ENCODE data around the gene PCMTD2. TPM values are rescaled to one million over a fixed set of nuclear protein-coding genes. Genes with fewer than 3 reads are reported as not detected.

Gene PCMTD2
- total and polyA plus RNA-seq, 9 donors, result 32.0 to 96.3 (median 78.7) TPM

- Histone ChIP-seq H3K4me3 (no peak overlapping the region), H3K9me3 (no peaks in the 10 kb centered on the region), H3K4me1 (ENCODE audit: insufficient read depth) (peaks cover 13% of the 10 kb centered on the region), H3K27me3 (no peaks in the 10 kb centered on the region), H3K36me3 (no peaks in the 10 kb centered on the region), H3K27ac (no peak overlapping the region)
- TF ChIP-seq EP300 (IDR thresholded peaks at IDR 0.05) (no peak), POLR2A (IDR thresholded peaks at IDR 0.05) (no peak)
- TF ChIP-seq, protein P1, sequence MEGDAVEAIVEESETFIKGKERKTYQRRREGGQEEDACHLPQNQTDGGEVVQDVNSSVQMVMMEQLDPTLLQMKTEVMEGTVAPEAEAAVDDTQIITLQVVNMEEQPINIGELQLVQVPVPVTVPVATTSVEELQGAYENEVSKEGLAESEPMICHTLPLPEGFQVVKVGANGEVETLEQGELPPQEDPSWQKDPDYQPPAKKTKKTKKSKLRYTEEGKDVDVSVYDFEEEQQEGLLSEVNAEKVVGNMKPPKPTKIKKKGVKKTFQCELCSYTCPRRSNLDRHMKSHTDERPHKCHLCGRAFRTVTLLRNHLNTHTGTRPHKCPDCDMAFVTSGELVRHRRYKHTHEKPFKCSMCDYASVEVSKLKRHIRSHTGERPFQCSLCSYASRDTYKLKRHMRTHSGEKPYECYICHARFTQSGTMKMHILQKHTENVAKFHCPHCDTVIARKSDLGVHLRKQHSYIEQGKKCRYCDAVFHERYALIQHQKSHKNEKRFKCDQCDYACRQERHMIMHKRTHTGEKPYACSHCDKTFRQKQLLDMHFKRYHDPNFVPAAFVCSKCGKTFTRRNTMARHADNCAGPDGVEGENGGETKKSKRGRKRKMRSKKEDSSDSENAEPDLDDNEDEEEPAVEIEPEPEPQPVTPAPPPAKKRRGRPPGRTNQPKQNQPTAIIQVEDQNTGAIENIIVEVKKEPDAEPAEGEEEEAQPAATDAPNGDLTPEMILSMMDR (IDR thresholded peaks at IDR 0.05), result no peak
- intact Hi-C loops (cut with DNase I), result no loop called here
- DNase-seq, result no peak
- 73 to 80% (median 79%) methylated on average over 13 of the region's 13 CpGs for WGBS, 3 donors
Measured at GRCh38 chr20:64217539-64218221, 37.9 kb upstream of the PCMTD2 start.

DNA sequence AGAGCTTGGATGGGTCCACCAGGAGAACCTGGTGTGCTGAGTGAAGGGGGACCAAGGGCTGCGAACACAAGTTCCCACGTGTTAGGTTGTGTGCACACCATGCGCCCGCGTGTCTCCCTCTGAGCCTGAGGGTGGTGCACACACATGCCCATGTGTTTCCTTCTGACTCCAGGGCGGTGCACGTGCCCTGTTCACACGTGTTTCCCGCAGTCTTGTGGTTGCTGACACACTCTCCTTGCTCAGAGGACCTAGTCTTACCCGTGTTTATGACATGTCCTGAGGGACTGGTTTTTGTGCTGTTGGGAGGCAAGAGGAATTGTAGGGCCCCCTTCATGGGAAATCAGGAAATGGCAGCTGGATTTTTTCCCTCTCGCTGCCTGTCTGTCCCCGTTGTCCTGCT, 36.3 kb upstream of the PCMTD2 start:
- TF ChIP-seq EP300 (IDR thresholded peaks at IDR 0.05) (no peak), POLR2A (IDR thresholded peaks at IDR 0.05) (no peak)
- TF ChIP-seq, protein P1 (IDR thresholded peaks at IDR 0.05), result no peak
- H3K4me1 ChIP-seq (ENCODE audit: insufficient read depth), result peaks cover 6% of the 10 kb centered on the region
- intact Hi-C loops (cut with DNase I), result no loop called here
- H3K27ac ChIP-seq, result no peak overlapping the region
- H3K36me3 ChIP-seq, result no peaks in the 10 kb centered on the region
- no peaks in the 10 kb centered on the region for H3K27me3 ChIP-seq
- no peaks in the 10 kb centered on the region for H3K9me3 ChIP-seq
- 78 to 82% (median 81%) methylated on average over 12 of the region's 12 CpGs for WGBS, 3 donors
- no peak overlapping the region for H3K4me3 ChIP-seq
- no peak for DNase-seq

DNA sequence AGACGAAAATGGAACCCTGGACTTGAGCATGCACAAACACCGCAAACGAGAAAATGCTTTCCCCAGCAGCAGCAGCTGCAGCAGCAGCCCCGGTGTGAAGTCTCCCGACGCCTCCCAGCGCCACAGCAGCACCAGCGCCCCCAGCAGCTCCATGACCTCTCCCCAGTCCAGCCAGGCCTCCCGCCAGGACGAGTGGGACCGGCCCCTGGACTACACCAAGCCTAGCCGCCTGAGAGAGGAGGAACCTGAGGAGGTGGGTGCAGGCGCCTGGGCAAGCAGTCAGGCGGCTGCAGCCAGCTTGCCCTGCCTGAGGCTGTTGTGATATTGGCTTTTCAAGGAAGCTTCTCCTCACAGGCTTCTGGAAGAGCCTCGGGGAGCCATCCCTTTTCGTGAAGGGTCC, 35.8 kb upstream of the PCMTD2 start:
- TF ChIP-seq EP300 (IDR thresholded peaks at IDR 0.05) (no peak), POLR2A (IDR thresholded peaks at IDR 0.05) (no peak)
- TF ChIP-seq, protein P1 (IDR thresholded peaks at IDR 0.05), result no peak
- Histone ChIP-seq H3K27me3 (no peaks in the 10 kb centered on the region), H3K4me1 (ENCODE audit: insufficient read depth) (peaks cover 6% of the 10 kb centered on the region), H3K4me3 (no peak overlapping the region), H3K9me3 (no peaks in the 10 kb centered on the region), H3K36me3 (no peaks in the 10 kb centered on the region), H3K27ac (no peak overlapping the region)
- intact Hi-C loops (cut with DNase I), result no loop called here
- no peak for DNase-seq
- 58 to 70% (median 62%) methylated on average over 16 of the region's 16 CpGs for WGBS, 3 donors

DNA sequence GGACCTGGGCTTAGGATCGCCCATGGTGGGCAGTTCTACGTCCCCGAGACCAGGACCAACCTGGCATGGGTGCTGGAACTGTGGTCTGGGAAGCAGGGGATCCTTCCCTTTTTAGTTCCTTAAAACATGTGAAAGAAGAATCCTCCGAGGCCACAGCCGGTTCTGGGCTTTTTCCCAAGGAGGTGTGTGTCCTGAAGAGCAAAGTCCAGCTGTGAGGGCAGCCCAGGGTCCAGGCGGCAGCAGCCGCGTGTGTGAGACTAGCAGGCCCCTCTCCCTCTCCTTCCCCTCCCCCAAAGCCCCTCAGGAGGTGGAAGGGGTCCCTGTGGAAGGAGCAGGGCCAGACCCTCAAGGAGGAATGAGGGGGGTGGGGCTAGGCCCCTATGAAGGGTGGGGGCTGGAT, 35.1 kb upstream of the PCMTD2 start:
- TF ChIP-seq, protein P1 (IDR thresholded peaks at IDR 0.05), result no peak
- no peak for TF ChIP-seq POLR2A (IDR thresholded peaks at IDR 0.05)
- TF ChIP-seq EP300 (IDR thresholded peaks at IDR 0.05), result no peak
- no peak for DNase-seq
- Histone ChIP-seq H3K4me3 (no peak overlapping the region), H3K27ac (no peak overlapping the region), H3K27me3 (no peaks in the 10 kb centered on the region), H3K9me3 (no peaks in the 10 kb centered on the region), H3K4me1 (ENCODE audit: insufficient read depth) (peaks cover 6% of the 10 kb centered on the region), H3K36me3 (no peaks in the 10 kb centered on the region)
- intact Hi-C loops (cut with DNase I), result no loop called here
- whole genome bisulfite sequencing, 3 donors, result 38 to 49% (median 38%) methylated on average over 8 of the region's 8 CpGs
